GM21423 (cell line): Measurements from ENCODE around the gene BRD7.

ENCODE experiments used
- ATAC-seq: cut with Tn5 transposase; IDR thresholded peaks from one replicate; pipeline ENCODE4 v1.9.1; 2021; ENCODE audit warnings: mild to moderate bottlenecking, moderate library complexity; ENCODE audit not compliant: unreplicated experiment

Gene BRD7

GRCh38 chr16:50368410-50369132 is at the start of gene BRD7:
Gene BRD7 (minus strand): TSS chr16:50368988. CDS start chr16:50368774, 214 bp downstream.
- peak; percentile 77 for ATAC-seq

- ATAC-seq, result no peak
These were observed 47.6 kb upstream of the BRD7 start for GRCh38 chr16:50416388-50416787.

GRCh38 chr16:50414152-50414551 is 45.4 kb upstream of the BRD7 start:
- ATAC-seq, result no peak

- ATAC-seq, result no peak
These were observed 42.2 kb upstream of the BRD7 start for GRCh38 chr16:50411034-50411433.

GRCh38 chr16:50408001-50408561 is 39.3 kb upstream of the BRD7 start:
- no peak for ATAC-seq

- ATAC-seq, result no peak
These were observed 38.6 kb upstream of the BRD7 start for GRCh38 chr16:50407351-50407750.

- no peak for ATAC-seq
These were observed 34.7 kb upstream of the BRD7 start for GRCh38 chr16:50403491-50403890.

GRCh38 chr16:50402298-50402895 is 33.6 kb upstream of the BRD7 start:
- no peak for ATAC-seq

GRCh38 chr16:50401355-50401754 is 32.6 kb upstream of the BRD7 start:
- ATAC-seq, result no peak

- ATAC-seq, result no peak
These were observed 32.2 kb upstream of the BRD7 start for GRCh38 chr16:50400967-50401348.

- no peak for ATAC-seq
These were observed 31.7 kb upstream of the BRD7 start for GRCh38 chr16:50400312-50400966.

- ATAC-seq, result no peak
These were observed 30.6 kb upstream of the BRD7 start for GRCh38 chr16:50399411-50399810.

GRCh38 chr16:50398336-50398735 is 29.5 kb upstream of the BRD7 start:
- ATAC-seq, result no peak

GRCh38 chr16:50396761-50397535 is 28.2 kb upstream of the BRD7 start:
- no peak for ATAC-seq

- no peak for ATAC-seq
These were observed 27.2 kb upstream of the BRD7 start for GRCh38 chr16:50395763-50396710.

- no peak for ATAC-seq
These were observed 25.3 kb upstream of the BRD7 start for GRCh38 chr16:50393858-50394802.

GRCh38 chr16:50393416-50393815 is 24.6 kb upstream of the BRD7 start:
- ATAC-seq, result no peak

GRCh38 chr16:50390914-50391716 is 22.3 kb upstream of the BRD7 start:
- no peak for ATAC-seq
